Loucy (cell line): ENCODE measurements around the gene ZNF496.

Experiments used
- H2AFZ ChIP-seq: fragments of 200-600 bp; sonication (generic); 2 replicates; pipeline ENCODE4 v1.6.0; 2016; ENCODE audit warnings: antibody characterized with exemption, mild to moderate bottlenecking, low read length, moderate library complexity
- H3F3A ChIP-seq: fragments of 200-600 bp; 2 replicates; pipeline ENCODE4 v1.6.0; 2016; ENCODE audit warnings: antibody characterized with exemption, low read depth, mild to moderate bottlenecking
- H3K27me3 ChIP-seq: fragments of 200-600 bp; sonication (generic); 2 replicates; pipeline ENCODE4 v1.6.1; 2014; ENCODE audit warnings: low read length, mild to moderate bottlenecking; ENCODE audit not compliant: insufficient read depth, poor library complexity, severe bottlenecking
- H3K36me3 ChIP-seq: fragments of 200-600 bp; sonication (generic); 2 replicates; pipeline ENCODE4 v1.6.1; 2016; ENCODE audit warnings: low read length; ENCODE audit not compliant: insufficient read depth
- H3K4me1 ChIP-seq: fragments of 200-600 bp; sonication (generic); 2 replicates; pipeline ENCODE4 v1.5.1; 2014; ENCODE audit warnings: low read length, mild to moderate bottlenecking; ENCODE audit not compliant: insufficient read depth, poor library complexity, severe bottlenecking
- H3K4me2 ChIP-seq: fragments of 200-600 bp; sonication (generic); 2 replicates; pipeline ENCODE4 v1.6.0; 2014; ENCODE audit warnings: antibody characterized with exemption, low read length, low read depth, mild to moderate bottlenecking; ENCODE audit not compliant: poor library complexity, severe bottlenecking
- H3K4me3 ChIP-seq: fragments of 200-600 bp; sonication (generic); 2 replicates; pipeline ENCODE4 v1.5.1; 2014; ENCODE audit warnings: low read length, mild to moderate bottlenecking, mixed read lengths; ENCODE audit not compliant: poor library complexity, severe bottlenecking
- H3K79me2 ChIP-seq: fragments of 200-600 bp; sonication (generic); 2 replicates; pipeline ENCODE4 v1.6.1; 2014; ENCODE audit warnings: low read length; ENCODE audit not compliant: insufficient read depth
- H3K9ac ChIP-seq: fragments of 200-600 bp; sonication (generic); 2 replicates; pipeline ENCODE4 v1.6.0; 2014; ENCODE audit warnings: mild to moderate bottlenecking, low read depth, low read length, moderate library complexity; ENCODE audit not compliant: poor library complexity, severe bottlenecking
- H3K9me2 ChIP-seq: fragments of 200-600 bp; sonication (generic); replicated peaks from 2 replicates; pipeline ENCODE4 v1.6.1; 2016; ENCODE audit warnings: low read depth, low read length, mixed read lengths
- H3K9me3 ChIP-seq: fragments of 200-600 bp; sonication (generic); 2 replicates; pipeline ENCODE4 v1.6.1; 2014; ENCODE audit warnings: mild to moderate bottlenecking, antibody characterized with exemption, low read length, low read depth; ENCODE audit not compliant: insufficient read depth
- H4K20me1 ChIP-seq: fragments of 200-600 bp; sonication (generic); 2 replicates; pipeline ENCODE4 v1.6.0; 2014; ENCODE audit warnings: antibody characterized with exemption, low read length, mild to moderate bottlenecking; ENCODE audit not compliant: insufficient read depth, poor library complexity, severe bottlenecking
- EZH2phosphoT487 ChIP-seq: fragments of 200-600 bp; IDR thresholded peaks from 2 replicates; pipeline ENCODE4 v1.6.1; 2018; ENCODE audit warnings: antibody characterized with exemption, mild to moderate bottlenecking, moderate library complexity, borderline replicate concordance
- TF ChIP-seq, protein P1 (sequence below): fragments of 200-600 bp; sonication (generic); conservative IDR thresholded peaks from 2 replicates; pipeline ENCODE4 v1.5.1; 2014; ENCODE audit warnings: mild to moderate bottlenecking, antibody characterized with exemption, low read length

The ZNF496 gene

DNA sequence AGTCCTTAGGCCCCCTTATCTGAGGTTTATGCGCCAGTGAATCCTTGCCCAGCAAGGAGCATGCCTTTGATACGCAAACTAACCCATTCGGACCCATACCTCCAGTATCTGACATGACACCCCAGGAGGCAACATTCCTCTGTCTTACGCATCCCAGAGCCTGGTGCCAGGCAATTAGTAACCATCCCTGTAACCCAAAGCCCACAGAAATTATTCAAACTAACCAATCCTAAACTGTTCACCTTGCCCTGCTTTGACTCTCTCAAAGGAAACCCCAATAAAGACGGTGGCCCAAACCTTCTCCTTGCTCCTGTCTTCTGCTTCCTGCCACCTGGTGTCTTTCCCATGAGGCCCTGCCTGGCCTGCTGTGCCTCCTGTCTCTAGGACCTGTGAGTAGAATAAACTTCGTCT is 36.4 kb downstream of the ZNF496 start:
- Histone ChIP-seq H3F3A (no peaks in the 10 kb centered on the region), H3K4me2 (no peak overlapping the region), H4K20me1 (no peaks in the 10 kb centered on the region), H3K9me2 (no peaks in the 10 kb centered on the region), H3K79me2 (no peaks in the 10 kb centered on the region), H2AFZ (no peak overlapping the region), H3K27me3 (no peaks in the 10 kb centered on the region), H3K4me1 (peaks cover 6% of the 10 kb centered on the region), H3K4me3 (no peak overlapping the region), H3K9ac (no peak overlapping the region), H3K36me3 (peaks cover 16% of the 10 kb centered on the region; the same call in 1 of the 2 replicates), H3K9me3 (no peaks in the 10 kb centered on the region)
- no peak for TF ChIP-seq EZH2phosphoT487

DNA sequence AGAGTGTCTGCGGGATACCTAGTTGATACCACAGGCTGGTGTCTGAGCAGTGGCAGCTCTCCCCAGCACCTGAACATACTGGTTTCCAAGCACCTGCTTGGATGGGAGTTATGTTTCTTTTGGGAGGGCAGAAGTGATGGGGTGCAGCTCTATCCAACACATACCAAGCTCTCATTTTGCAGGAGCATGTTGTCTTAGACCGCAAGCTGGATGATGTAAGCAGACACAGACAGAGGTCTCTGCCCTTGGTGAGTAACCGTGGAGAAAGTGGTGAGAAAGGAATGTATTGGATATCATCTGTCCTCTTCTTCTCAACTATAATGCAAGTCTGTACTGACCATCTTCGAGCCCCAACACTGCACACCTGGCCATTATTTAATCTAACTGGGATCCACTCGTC is 37.4 kb downstream of the ZNF496 start:
- Histone ChIP-seq H3K4me1 (peaks cover 6% of the 10 kb centered on the region), H3K9me2 (no peaks in the 10 kb centered on the region), H4K20me1 (no peaks in the 10 kb centered on the region), H3K4me3 (no peak overlapping the region), H3K27me3 (no peaks in the 10 kb centered on the region), H3K36me3 (peaks cover 6% of the 10 kb centered on the region; the same call in 1 of the 2 replicates), H3K9me3 (no peaks in the 10 kb centered on the region), H3K4me2 (no peak overlapping the region), H3K9ac (no peak overlapping the region), H3K79me2 (no peaks in the 10 kb centered on the region), H3F3A (no peaks in the 10 kb centered on the region), H2AFZ (no peak overlapping the region)
- TF ChIP-seq, protein P1, sequence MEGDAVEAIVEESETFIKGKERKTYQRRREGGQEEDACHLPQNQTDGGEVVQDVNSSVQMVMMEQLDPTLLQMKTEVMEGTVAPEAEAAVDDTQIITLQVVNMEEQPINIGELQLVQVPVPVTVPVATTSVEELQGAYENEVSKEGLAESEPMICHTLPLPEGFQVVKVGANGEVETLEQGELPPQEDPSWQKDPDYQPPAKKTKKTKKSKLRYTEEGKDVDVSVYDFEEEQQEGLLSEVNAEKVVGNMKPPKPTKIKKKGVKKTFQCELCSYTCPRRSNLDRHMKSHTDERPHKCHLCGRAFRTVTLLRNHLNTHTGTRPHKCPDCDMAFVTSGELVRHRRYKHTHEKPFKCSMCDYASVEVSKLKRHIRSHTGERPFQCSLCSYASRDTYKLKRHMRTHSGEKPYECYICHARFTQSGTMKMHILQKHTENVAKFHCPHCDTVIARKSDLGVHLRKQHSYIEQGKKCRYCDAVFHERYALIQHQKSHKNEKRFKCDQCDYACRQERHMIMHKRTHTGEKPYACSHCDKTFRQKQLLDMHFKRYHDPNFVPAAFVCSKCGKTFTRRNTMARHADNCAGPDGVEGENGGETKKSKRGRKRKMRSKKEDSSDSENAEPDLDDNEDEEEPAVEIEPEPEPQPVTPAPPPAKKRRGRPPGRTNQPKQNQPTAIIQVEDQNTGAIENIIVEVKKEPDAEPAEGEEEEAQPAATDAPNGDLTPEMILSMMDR = no peak
- no peak for TF ChIP-seq EZH2phosphoT487

DNA sequence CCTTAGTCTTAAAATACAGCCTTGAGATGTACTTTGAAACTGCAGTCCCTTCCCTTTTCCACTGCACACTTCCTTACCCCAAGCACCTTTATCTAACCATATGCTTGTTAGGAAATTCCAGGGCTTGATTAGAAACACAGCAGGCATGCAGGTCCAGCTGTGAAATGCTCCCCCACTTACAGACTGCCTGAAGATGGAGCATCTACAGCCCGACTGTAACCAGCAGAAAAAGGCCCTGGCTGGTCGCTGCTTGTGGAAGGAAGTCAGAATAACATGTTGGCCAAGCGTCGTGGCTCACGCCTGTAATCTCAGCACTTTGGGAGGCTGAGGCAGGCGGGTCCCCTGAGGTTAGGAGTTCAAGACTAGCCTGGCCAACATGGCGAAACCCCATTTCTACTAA is 38.6 kb downstream of the ZNF496 start:
- no peaks in the 10 kb centered on the region for H3K36me3 ChIP-seq
- no peaks in the 10 kb centered on the region for H3K79me2 ChIP-seq
- no peaks in the 10 kb centered on the region for H3K9me3 ChIP-seq
- H3K27me3 ChIP-seq = no peaks in the 10 kb centered on the region
- H3K9ac ChIP-seq = no peak overlapping the region
- H3K4me1 ChIP-seq = peaks cover 6% of the 10 kb centered on the region
- H3K4me2 ChIP-seq = no peak overlapping the region
- no peaks in the 10 kb centered on the region for H4K20me1 ChIP-seq
- H3F3A ChIP-seq = no peaks in the 10 kb centered on the region
- H3K4me3 ChIP-seq = no peak overlapping the region
- no peak overlapping the region for H2AFZ ChIP-seq
- TF ChIP-seq EZH2phosphoT487 = no peak
- TF ChIP-seq, protein P1 = no peak
- H3K9me2 ChIP-seq = no peaks in the 10 kb centered on the region

DNA sequence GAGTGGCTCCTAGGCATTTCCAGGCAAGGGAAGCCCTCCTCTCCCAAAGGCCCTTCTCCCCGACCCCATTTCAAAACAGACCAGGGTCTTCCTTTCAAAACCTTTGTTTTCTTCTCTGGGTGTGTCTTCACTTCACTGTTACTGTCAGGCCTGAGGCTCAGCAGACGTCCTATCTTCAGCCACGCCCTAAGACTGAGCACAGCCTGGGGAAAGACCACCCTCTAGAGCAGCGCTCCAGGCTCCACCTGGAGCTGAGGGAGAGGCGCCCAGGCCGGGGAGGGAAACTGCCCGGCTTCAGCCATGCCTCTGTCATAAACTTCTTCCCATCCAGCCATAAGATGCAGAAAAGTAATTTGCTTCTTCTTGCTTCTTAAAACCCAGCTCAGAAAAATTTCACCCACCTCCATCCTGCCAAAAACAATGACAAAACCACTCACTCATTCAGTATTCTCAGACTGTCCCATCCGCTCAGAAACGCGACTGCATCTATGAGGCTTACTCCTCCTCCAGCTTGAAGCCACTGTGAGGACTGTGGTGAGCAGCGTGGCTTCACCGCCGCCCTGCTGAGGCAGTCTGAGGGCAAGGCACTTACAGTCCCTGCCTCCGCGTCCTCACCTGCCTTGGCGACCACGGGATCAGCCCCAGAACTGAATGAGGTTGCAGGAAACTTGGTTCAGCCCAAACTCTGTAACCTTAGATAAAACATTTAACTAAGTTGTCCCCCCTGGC is 39.7 kb downstream of the ZNF496 start:
- no peak overlapping the region for H3K9ac ChIP-seq
- H4K20me1 ChIP-seq = no peaks in the 10 kb centered on the region
- TF ChIP-seq EZH2phosphoT487 = no peak
- TF ChIP-seq, protein P1 = no peak
- H3K9me2 ChIP-seq = no peaks in the 10 kb centered on the region
- no peaks in the 10 kb centered on the region for H3K36me3 ChIP-seq
- no peaks in the 10 kb centered on the region for H3K79me2 ChIP-seq
- no peaks in the 10 kb centered on the region for H3K9me3 ChIP-seq
- no peaks in the 10 kb centered on the region for H3K27me3 ChIP-seq
- H3F3A ChIP-seq = no peaks in the 10 kb centered on the region
- H2AFZ ChIP-seq = no peak overlapping the region
- H3K4me1 ChIP-seq = no peaks in the 10 kb centered on the region
- no peak overlapping the region for H3K4me3 ChIP-seq
- H3K4me2 ChIP-seq = no peak overlapping the region
